ENCODE data around the gene KRT20. TPM values are rescaled to one million over a fixed set of nuclear protein-coding genes. Genes with fewer than 3 reads are reported as not detected.

The KRT20 gene
- total and polyA plus RNA-seq, 2 of the 8 experiments (the other 6 are each of a cell fraction or from before 2014, with no cell fraction given): not detected

DNA sequence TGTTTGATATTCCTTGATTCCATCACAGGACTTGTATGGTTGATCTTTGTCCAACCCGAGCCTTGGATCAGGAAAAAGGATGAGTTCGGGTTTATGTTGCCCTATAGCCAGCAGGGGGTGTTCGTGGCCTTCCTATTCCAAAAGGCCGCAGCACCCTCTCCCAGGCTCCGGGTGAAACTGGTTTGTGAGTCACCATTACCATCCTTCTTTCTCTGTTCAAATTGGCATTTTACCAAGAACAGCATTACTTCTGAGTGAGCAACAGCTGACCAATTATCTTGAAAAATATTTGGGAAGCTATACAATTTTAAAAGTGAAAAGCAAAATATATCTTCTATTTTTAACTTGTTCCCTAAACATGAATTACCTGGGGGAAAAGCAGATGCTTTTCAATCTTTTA, 24.3 kb upstream of the KRT20 start:
- Histone ChIP-seq H3K18ac (ENCODE audit: extremely low read depth, low read length) (no peak overlapping the region), H3K9me3 (ENCODE audit: insufficient read depth in 2 of 2, low read depth in 1 of 2, low read length in 1 of 2) (no peaks in the 10 kb centered on the region), H4K20me1 (replicated peaks in 1 of 2; ENCODE audit: control insufficient read depth in 1 of 2, insufficient read depth in 2 of 2, low read length in 2 of 2) (no peaks in the 10 kb centered on the region), H3K79me2 (ENCODE audit: control insufficient read depth in 1 of 2, insufficient read depth in 2 of 2, low read length in 2 of 2) (no peaks in the 10 kb centered on the region), H4K91ac (replicated peaks; ENCODE audit: insufficient read length, low read length) (no peak overlapping the region), H2BK15ac (ENCODE audit: low read length) (no peak overlapping the region), H3K4me1 (replicated peaks in 1 of 4; ENCODE audit: control insufficient read depth in 3 of 4, insufficient read depth in 4 of 4, low read length in 3 of 4) (peaks cover 0 to 2% (median under 1%) of the 10 kb centered on the region in 4 experiments; a peak in 2 of 7 replicates), H2BK12ac (ENCODE audit: low read depth, low read length) (no peak overlapping the region), H3K9ac (replicated peaks in 1 of 4; ENCODE audit: extremely low read depth in 1 of 4, low read depth in 3 of 4, low read length in 3 of 4) (no peak overlapping the region), H3K27me3 (replicated peaks in 1 of 4; ENCODE audit: control insufficient read depth in 3 of 4, extremely low read depth in 1 of 4, insufficient read depth in 3 of 4, low read length in 3 of 4) (no peaks in the 10 kb centered on the region), H2AK5ac (ENCODE audit: low read depth, low read length) (no peak overlapping the region), H3K27ac (ENCODE audit: low read depth, low read length) (no peak overlapping the region), H3K4me3 (ENCODE audit: extremely low read depth in 1 of 4, insufficient read depth in 2 of 4, low read depth in 3 of 4, low read length in 4 of 4) (no peak overlapping the region), H3K56ac (replicated peaks; ENCODE audit: insufficient read length, low read depth, low read length) (no peak overlapping the region), H3K79me1 (ENCODE audit: low read depth, low read length) (no peaks in the 10 kb centered on the region), H3K14ac (ENCODE audit: insufficient read length) (no peak overlapping the region), H3K4ac (replicated peaks; ENCODE audit: insufficient read length, low read depth, low read length) (no peak overlapping the region), H3K4me2 (ENCODE audit: insufficient read depth in 1 of 2, low read depth in 2 of 2, low read length in 2 of 2) (no peak overlapping the region), H4K8ac (ENCODE audit: extremely low read depth, insufficient read depth, low read length) (no peak overlapping the region), H3K36me3 (ENCODE audit: control insufficient read depth in 2 of 4, insufficient read depth in 4 of 4, low read length in 3 of 4) (no peaks in the 10 kb centered on the region), H2BK20ac (ENCODE audit: low read length) (no peak overlapping the region), H4K5ac (ENCODE audit: insufficient read length, low read depth, low read length) (no peak overlapping the region), H3K23me2 (ENCODE audit: low read depth, low read length) (no peaks in the 10 kb centered on the region), H2BK5ac (ENCODE audit: low read depth, low read length) (no peak overlapping the region), H2BK120ac (replicated peaks; ENCODE audit: low read depth, low read length) (no peak overlapping the region), H3K23ac (ENCODE audit: insufficient read length) (no peak overlapping the region), H2AFZ (ENCODE audit: low read length) (no peak overlapping the region)
- WGBS, 2 experiments (ENCODE audit: extremely low coverage in 1 of 2, insufficient coverage in 1 of 2, insufficient read length in 1 of 2, insufficient replicate concordance in 2 of 2, low coverage in 1 of 2, low lambda C conversion rate in 2 of 2, missing lambda C conversion rate in 1 of 2): 23% methylated on average over 5 of the region's 5 CpGs; no CpG with 5 or more reads in 1 of the 2 experiments
- TF ChIP-seq CTBP2 (IDR thresholded peaks at IDR 0.05; ENCODE audit: borderline replicate concordance, insufficient read depth, insufficient read length, low read length) (no peak), POLR2AphosphoS5 (IDR thresholded peaks at IDR 0.05; ENCODE audit: low read depth, low read length) (no peak), HDAC6 (IDR thresholded peaks at IDR 0.05; ENCODE audit: low read depth, low read length) (no peak), JUND (IDR thresholded peaks at IDR 0.05; ENCODE audit: low read length) (peak; percentile 86), KDM4A (IDR thresholded peaks at IDR 0.05; ENCODE audit: low read depth, low read length, severe bottlenecking) (no peak), GTF2F1 (IDR thresholded peaks at IDR 0.05; ENCODE audit: borderline replicate concordance, low read depth, low read length) (no peak), RAD21 (IDR thresholded peaks at IDR 0.05 in 1 of 2, conservative IDR thresholded peaks at IDR 0.05 in 1 of 2; ENCODE audit: low read depth in 2 of 2, low read length in 2 of 2) (peak; percentile 98), YY1 (IDR thresholded peaks at IDR 0.05; ENCODE audit: low read depth, low read length) (no peak)
- TF ChIP-seq, protein P1, sequence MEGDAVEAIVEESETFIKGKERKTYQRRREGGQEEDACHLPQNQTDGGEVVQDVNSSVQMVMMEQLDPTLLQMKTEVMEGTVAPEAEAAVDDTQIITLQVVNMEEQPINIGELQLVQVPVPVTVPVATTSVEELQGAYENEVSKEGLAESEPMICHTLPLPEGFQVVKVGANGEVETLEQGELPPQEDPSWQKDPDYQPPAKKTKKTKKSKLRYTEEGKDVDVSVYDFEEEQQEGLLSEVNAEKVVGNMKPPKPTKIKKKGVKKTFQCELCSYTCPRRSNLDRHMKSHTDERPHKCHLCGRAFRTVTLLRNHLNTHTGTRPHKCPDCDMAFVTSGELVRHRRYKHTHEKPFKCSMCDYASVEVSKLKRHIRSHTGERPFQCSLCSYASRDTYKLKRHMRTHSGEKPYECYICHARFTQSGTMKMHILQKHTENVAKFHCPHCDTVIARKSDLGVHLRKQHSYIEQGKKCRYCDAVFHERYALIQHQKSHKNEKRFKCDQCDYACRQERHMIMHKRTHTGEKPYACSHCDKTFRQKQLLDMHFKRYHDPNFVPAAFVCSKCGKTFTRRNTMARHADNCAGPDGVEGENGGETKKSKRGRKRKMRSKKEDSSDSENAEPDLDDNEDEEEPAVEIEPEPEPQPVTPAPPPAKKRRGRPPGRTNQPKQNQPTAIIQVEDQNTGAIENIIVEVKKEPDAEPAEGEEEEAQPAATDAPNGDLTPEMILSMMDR (IDR thresholded peaks at IDR 0.05; ENCODE audit: control extremely low read depth in 1 of 3, insufficient read depth in 1 of 3, low read depth in 1 of 3, low read length in 3 of 3): peak; percentile 47 to 80 (median 77)
- DNase-seq (ENCODE audit: low read depth in 1 of 2, low spot score in 2 of 2): peak; percentile 33 to 70
- FAIRE-seq: peak; percentile 95
- CTCF ChIA-PET (ENCODE audit: partially characterized antibody): interaction anchor here (0.6 to 2.2 kb wide), 13 partner anchors 23 to 754 kb away, joined by 3 to 6 read pairs (median 4); no protein-coding TSS in a partner anchor
- POLR2A ChIA-PET (ENCODE audit: partially characterized antibody): no interaction called here
